VCaP (cell line): ENCODE measurements around the gene ARHGEF17.

Source experiments
- H3K27ac ChIP-seq: fragments of 450-650 bp; 2 replicates; pipeline ENCODE4 v1.5.1; 2017
- CTCF ChIP-seq: fragments of 450-650 bp; conservative IDR thresholded peaks from 2 replicates; pipeline ENCODE4 v1.5.1; 2017; ENCODE audit warnings: mild to moderate bottlenecking, moderate library complexity

Gene ARHGEF17

GRCh38 chr11:73402834-73403185 lies 94.7 kb downstream of the ARHGEF17 start:
- peak; percentile 69 for TF ChIP-seq CTCF
- no peak overlapping the region for H3K27ac ChIP-seq

- no peak overlapping the region for H3K27ac ChIP-seq
- no peak for TF ChIP-seq CTCF
Observed at GRCh38 chr11:73403541-73403940, 95.5 kb downstream of the ARHGEF17 start.

GRCh38 chr11:73404048-73404447 lies 96.0 kb downstream of the ARHGEF17 start:
- TF ChIP-seq CTCF, result peak; percentile 85
- no peak overlapping the region for H3K27ac ChIP-seq

GRCh38 chr11:73404506-73405145 lies 96.5 kb downstream of the ARHGEF17 start:
- no peak for TF ChIP-seq CTCF
- H3K27ac ChIP-seq, result no peak overlapping the region

- no peak overlapping the region for H3K27ac ChIP-seq
- no peak for TF ChIP-seq CTCF
Observed at GRCh38 chr11:73405146-73405510, 97.1 kb downstream of the ARHGEF17 start.

GRCh38 chr11:73406131-73406530 lies 98.1 kb downstream of the ARHGEF17 start:
- H3K27ac ChIP-seq, result no peak overlapping the region
- TF ChIP-seq CTCF, result no peak

GRCh38 chr11:73406619-73407018 lies 98.5 kb downstream of the ARHGEF17 start:
- H3K27ac ChIP-seq, result no peak overlapping the region
- TF ChIP-seq CTCF, result no peak
